ENCODE measurements around the gene SLC1A2.
A peak's percentile ranks its signal among the peaks of the same experiment; 100 is the strongest.

Gene SLC1A2

GRCh38 chr11:35223371-35223796, 196.0 kb downstream of the SLC1A2 start:
- Histone ChIP-seq H3K4me3 (no peak overlapping the region), H3K27ac (peak overlapping the region in 1 of 2 donors; percentile 28), H3K9me3 (no peaks in the 10 kb centered on the region), H3K27me3 (no peaks in the 10 kb centered on the region), H3K36me3 (peaks cover 18 to 71% (median 70%) of the 10 kb centered on the region in 3 donors), H3K4me1 (peaks cover 0 to 5% (median 1%) of the 10 kb centered on the region in 4 donors)
- TF ChIP-seq, protein P1, sequence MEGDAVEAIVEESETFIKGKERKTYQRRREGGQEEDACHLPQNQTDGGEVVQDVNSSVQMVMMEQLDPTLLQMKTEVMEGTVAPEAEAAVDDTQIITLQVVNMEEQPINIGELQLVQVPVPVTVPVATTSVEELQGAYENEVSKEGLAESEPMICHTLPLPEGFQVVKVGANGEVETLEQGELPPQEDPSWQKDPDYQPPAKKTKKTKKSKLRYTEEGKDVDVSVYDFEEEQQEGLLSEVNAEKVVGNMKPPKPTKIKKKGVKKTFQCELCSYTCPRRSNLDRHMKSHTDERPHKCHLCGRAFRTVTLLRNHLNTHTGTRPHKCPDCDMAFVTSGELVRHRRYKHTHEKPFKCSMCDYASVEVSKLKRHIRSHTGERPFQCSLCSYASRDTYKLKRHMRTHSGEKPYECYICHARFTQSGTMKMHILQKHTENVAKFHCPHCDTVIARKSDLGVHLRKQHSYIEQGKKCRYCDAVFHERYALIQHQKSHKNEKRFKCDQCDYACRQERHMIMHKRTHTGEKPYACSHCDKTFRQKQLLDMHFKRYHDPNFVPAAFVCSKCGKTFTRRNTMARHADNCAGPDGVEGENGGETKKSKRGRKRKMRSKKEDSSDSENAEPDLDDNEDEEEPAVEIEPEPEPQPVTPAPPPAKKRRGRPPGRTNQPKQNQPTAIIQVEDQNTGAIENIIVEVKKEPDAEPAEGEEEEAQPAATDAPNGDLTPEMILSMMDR (IDR thresholded peaks at IDR 0.05), result no peak
- intact Hi-C loops (cut with DNase I; ENCODE audit: low total_unique reads), result no loop called here
- DNase-seq, result no peak

DNA sequence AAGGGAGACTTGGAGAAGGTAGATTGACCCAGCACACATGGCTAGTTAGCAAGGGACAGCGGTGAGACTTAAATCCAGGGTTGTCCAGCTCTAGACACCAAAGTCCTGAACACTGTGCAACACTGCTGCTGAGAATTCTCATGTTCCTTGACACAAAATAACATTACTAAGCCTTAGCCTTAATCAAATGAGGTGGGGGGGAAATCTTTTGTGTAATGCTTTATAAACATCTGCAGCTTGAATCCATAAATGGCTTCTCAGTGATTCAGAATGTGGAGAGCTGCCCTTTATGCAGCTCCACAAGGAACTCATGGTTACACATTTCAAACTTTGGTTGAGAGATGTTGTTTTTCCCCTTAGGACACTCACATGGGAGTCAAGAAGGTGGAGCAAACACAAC, 200.4 kb downstream of the SLC1A2 start:
- H3K36me3 ChIP-seq, result peaks cover 23 to 74% (median 65%) of the 10 kb centered on the region in 3 donors

GRCh38 chr11:35216962-35217678, 202.2 kb downstream of the SLC1A2 start:
- H3K4me1 ChIP-seq, result peaks cover 0 to 27% (median 9%) of the 10 kb centered on the region in 4 donors
- no peaks in the 10 kb centered on the region for H3K27me3 ChIP-seq
- intact Hi-C loops (cut with DNase I; ENCODE audit: low total_unique reads), result no loop called here
- DNase-seq, result no peak
- H3K9me3 ChIP-seq, result no peaks in the 10 kb centered on the region
- no peak overlapping the region for H3K4me3 ChIP-seq
- H3K36me3 ChIP-seq, result peaks cover 18 to 56% (median 55%) of the 10 kb centered on the region in 3 donors
- H3K27ac ChIP-seq, result no peak overlapping the region
- TF ChIP-seq, protein P1 (IDR thresholded peaks at IDR 0.05), result no peak

More for the DNA sequence above, 200.4 kb downstream of the SLC1A2 start:
- intact Hi-C loops (cut with DNase I; ENCODE audit: low total_unique reads), result no loop called here
- Histone ChIP-seq H3K4me1 (peaks cover 0 to 17% (median 7%) of the 10 kb centered on the region in 4 donors), H3K27ac (no peak overlapping the region), H3K9me3 (no peaks in the 10 kb centered on the region), H3K27me3 (no peaks in the 10 kb centered on the region), H3K4me3 (no peak overlapping the region)
- DNase-seq, result no peak
- TF ChIP-seq, protein P1 (IDR thresholded peaks at IDR 0.05), result no peak

- TF ChIP-seq, protein P1 (IDR thresholded peaks at IDR 0.05), result no peak
- intact Hi-C loops (cut with DNase I; ENCODE audit: low total_unique reads), result no loop called here
- no peak overlapping the region for H3K4me3 ChIP-seq
- H3K27ac ChIP-seq, result no peak overlapping the region
- no peaks in the 10 kb centered on the region for H3K9me3 ChIP-seq
- no peak for DNase-seq
- H3K4me1 ChIP-seq, result peaks cover 0 to 29% (median 9%) of the 10 kb centered on the region in 4 donors
- peaks cover 18 to 50% (median 47%) of the 10 kb centered on the region in 3 donors for H3K36me3 ChIP-seq
- no peaks in the 10 kb centered on the region for H3K27me3 ChIP-seq
Measured at GRCh38 chr11:35215945-35216344, 203.4 kb downstream of the SLC1A2 start.

GRCh38 chr11:35214792-35215193, 204.6 kb downstream of the SLC1A2 start:
- Histone ChIP-seq H3K4me3 (no peak overlapping the region), H3K27me3 (no peaks in the 10 kb centered on the region), H3K36me3 (peaks cover 22 to 54% (median 50%) of the 10 kb centered on the region in 3 donors), H3K27ac (no peak overlapping the region), H3K9me3 (peaks cover 0 to 3% (median 0%) of the 10 kb centered on the region in 3 donors), H3K4me1 (peaks cover 0 to 29% (median 9%) of the 10 kb centered on the region in 4 donors)
- no peak for DNase-seq
- intact Hi-C loops (cut with DNase I; ENCODE audit: low total_unique reads), result no loop called here
- TF ChIP-seq, protein P1 (IDR thresholded peaks at IDR 0.05), result no peak

Data from tibial artery (tissue), 4 donors.